Stimulated activated CD8-positive, alpha-beta memory T cell treated with anti-CD3 and anti-CD28 coated beads, Interleukin-4, amount 100 ng/mL, for 24 hours (primary cell): ENCODE data around the gene VAT1.
A peak's percentile ranks its signal among the peaks of the same experiment; 100 is the strongest.

Experiments
- DNase-seq: peaks from one replicate; pipeline ENCODE4 v3.0.0-alpha.2; 2020; ENCODE audit warnings: low read depth

VAT1 gene

GRCh38 chr17:43027091-43028032 is 5.2 kb upstream of the VAT1 start:
- DNase-seq = no peak

GRCh38 chr17:43026595-43026994 is 4.4 kb upstream of the VAT1 start:
- DNase-seq = no peak

- no peak for DNase-seq
These were observed 3.8 kb upstream of the VAT1 start for GRCh38 chr17:43025766-43026537.

- DNase-seq = no peak
These were observed 3.1 kb upstream of the VAT1 start for GRCh38 chr17:43025290-43025657.

- peak; percentile 62 for DNase-seq
These were observed 2.5 kb upstream of the VAT1 start, which contains the start of gene RND2 for GRCh38 chr17:43024407-43025289. Gene RND2 (plus strand): TSS chr17:43025231. CDS start chr17:43025348, 117 bp downstream.

- no peak for DNase-seq
These were observed 1.1 kb downstream of the VAT1 start for GRCh38 chr17:43020789-43021740.

- no peak for DNase-seq
These were observed 2.1 kb downstream of the VAT1 start for GRCh38 chr17:43020030-43020621.

- no peak for DNase-seq
These were observed 2.8 kb downstream of the VAT1 start for GRCh38 chr17:43019418-43019817.

- DNase-seq = no peak
These were observed 3.3 kb downstream of the VAT1 start for GRCh38 chr17:43018932-43019331.

- DNase-seq = no peak
These were observed 4.0 kb downstream of the VAT1 start for GRCh38 chr17:43018008-43018853.

- DNase-seq = no peak
These were observed 6.0 kb downstream of the VAT1 start for GRCh38 chr17:43016216-43016615.

- DNase-seq = no peak
These were observed 6.6 kb downstream of the VAT1 start for GRCh38 chr17:43015579-43015978.

GRCh38 chr17:43014649-43015542 is 7.3 kb downstream of the VAT1 start:
- DNase-seq = no peak

- no peak for DNase-seq
These were observed 8.1 kb downstream of the VAT1 start for GRCh38 chr17:43014020-43014648.

GRCh38 chr17:43013296-43013695 is 8.9 kb downstream of the VAT1 start:
- no peak for DNase-seq

- no peak for DNase-seq
These were observed 10.3 kb downstream of the VAT1 start for GRCh38 chr17:43011728-43012472.

GRCh38 chr17:43010667-43011308 is 11.4 kb downstream of the VAT1 start:
- DNase-seq = no peak
